IPS-NIHi11 (cell line): ENCODE measurements around the gene KLK2.

Source experiments
- DNase-seq: peaks from one replicate; pipeline ENCODE4 v3.0.0; 2012; ENCODE audit warnings: mixed read lengths, low spot score

The KLK2 gene

GRCh38 chr19:50925734-50926133, 52.5 kb downstream of the KLK2 start:
- no peak for DNase-seq

GRCh38 chr19:50926144-50926543, 52.9 kb downstream of the KLK2 start:
- no peak for DNase-seq

GRCh38 chr19:50928831-50929230, 55.6 kb downstream of the KLK2 start:
- no peak for DNase-seq
